Epithelial cell of proximal tubule (primary cell): ENCODE measurements around the gene SAV1. TPM values are rescaled to one million over a fixed set of nuclear protein-coding genes. Genes with fewer than 3 reads are reported as not detected.
A peak's percentile ranks its signal among the peaks of the same experiment; 100 is the strongest.

Source experiments
- DNase-seq: peaks from one replicate; pipeline ENCODE4 v3.0.0-alpha.2; 2011; ENCODE audit warnings: low read depth
- H3K4me3 ChIP-seq: 2 replicates; pipeline ENCODE4 v1.5.1; 2011; ENCODE audit warnings: low read depth, mild to moderate bottlenecking, low read length
- total RNA-seq: library from RNA; depleted of rRNA; stranded (reverse); fragments of >200 nt; gene quantifications from 2 replicates; pipeline ENCODE4 v1.2.3, GENCODE V29; 2015
- TF ChIP-seq, protein P1 (sequence below): conservative IDR thresholded peaks from 2 replicates; pipeline ENCODE4 v1.5.1; 2012; ENCODE audit warnings: low read depth, mild to moderate bottlenecking, low read length

Gene SAV1
- total RNA-seq, 1 donor from 2014 or later = 32.6 TPM

DNA sequence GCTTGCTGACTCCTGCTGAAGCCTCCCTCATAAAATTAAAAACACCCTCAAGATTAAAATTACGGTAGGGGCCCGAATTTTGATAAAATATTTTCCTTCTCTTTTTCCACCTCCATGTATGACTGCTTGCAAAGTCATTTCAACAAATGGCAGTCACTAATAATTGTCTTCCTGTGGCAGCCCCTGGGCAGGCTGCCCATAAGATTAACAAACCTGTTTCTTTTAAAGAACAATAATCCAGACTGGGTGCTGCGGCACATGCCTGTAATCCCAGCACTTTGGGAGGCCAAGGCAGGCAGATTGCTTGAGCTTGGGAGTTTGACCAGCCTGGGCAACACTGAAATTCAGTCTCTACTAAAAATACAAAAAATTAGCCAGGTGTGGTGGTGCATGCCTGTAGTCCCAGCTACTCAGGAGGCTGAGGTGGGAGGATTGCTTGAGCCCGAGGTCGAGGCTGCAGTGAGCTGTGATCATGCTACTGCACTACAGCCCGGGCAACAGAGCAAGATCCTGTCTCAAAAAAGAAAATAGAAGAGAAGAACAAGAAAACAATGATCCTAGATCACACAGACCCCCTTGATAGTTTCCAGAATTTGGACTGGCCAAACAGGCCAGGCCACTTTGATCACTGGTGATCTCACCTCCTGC, 8.7 kb downstream of the SAV1 start:
- TF ChIP-seq, protein P1, sequence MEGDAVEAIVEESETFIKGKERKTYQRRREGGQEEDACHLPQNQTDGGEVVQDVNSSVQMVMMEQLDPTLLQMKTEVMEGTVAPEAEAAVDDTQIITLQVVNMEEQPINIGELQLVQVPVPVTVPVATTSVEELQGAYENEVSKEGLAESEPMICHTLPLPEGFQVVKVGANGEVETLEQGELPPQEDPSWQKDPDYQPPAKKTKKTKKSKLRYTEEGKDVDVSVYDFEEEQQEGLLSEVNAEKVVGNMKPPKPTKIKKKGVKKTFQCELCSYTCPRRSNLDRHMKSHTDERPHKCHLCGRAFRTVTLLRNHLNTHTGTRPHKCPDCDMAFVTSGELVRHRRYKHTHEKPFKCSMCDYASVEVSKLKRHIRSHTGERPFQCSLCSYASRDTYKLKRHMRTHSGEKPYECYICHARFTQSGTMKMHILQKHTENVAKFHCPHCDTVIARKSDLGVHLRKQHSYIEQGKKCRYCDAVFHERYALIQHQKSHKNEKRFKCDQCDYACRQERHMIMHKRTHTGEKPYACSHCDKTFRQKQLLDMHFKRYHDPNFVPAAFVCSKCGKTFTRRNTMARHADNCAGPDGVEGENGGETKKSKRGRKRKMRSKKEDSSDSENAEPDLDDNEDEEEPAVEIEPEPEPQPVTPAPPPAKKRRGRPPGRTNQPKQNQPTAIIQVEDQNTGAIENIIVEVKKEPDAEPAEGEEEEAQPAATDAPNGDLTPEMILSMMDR = no peak
- no peak overlapping the region for H3K4me3 ChIP-seq
- no peak for DNase-seq

DNA sequence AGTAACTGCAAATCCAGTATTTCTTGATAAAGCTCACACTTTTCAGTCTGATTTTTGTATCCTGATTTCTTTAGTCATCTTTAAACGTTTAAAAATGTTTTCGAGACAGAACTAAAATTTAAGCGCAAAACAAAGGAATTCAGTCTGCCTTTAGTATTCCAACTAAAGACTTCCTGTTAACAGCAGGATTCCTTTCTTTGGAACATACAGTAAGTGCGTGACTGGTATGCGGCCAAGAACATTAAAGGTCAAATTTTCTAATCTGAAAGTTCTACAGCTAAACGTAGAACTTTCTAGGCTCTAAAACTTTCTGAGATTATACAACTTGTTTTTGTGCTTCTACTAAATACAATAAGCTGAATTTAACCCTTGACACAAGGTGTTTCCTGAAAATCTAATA, 9.9 kb downstream of the SAV1 start:
- TF ChIP-seq, protein P1 = no peak
- DNase-seq = peak; percentile 56
- H3K4me3 ChIP-seq = peak overlapping the region; percentile 14

DNA sequence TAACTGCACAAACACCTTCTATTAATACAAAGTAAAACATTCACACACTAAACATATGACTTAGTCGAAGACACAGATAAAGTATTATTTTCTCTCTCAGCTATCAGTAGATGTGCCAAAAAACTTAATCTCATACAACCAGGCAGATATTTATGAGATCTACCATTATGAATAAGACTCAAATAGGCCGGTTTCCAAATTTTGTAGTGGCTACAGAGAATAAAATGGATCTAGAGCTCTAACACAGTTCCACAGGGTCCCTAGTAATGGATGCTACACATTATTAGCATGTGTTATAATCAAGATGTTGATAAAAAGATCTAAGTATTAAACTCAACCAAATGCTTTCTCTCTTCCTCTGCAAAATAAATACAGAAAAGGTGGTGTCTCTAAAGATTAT, 10.4 kb downstream of the SAV1 start:
- DNase-seq = no peak
- TF ChIP-seq, protein P1 = no peak
- peak overlapping the region; percentile 14 for H3K4me3 ChIP-seq

DNA sequence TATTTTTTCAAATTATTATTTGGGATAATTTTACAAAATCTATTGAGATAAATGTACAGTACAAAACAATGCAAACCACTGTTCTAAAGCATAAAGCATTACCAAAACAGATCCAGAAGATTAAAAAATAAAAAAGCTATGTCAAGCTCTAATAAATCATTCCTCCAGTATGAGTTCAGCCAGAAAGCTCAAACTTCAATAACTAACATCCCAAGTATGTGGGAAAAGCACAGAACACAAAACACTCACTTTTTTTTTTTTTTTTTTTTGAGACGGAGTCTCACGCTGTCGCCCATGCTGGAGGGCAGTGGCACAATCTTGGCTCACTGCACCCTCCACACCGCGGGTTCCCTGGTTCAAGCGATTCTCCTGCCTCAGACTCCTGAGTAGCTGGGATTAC, 11.3 kb downstream of the SAV1 start:
- TF ChIP-seq, protein P1 = no peak
- no peak for DNase-seq
- no peak overlapping the region for H3K4me3 ChIP-seq

DNA sequence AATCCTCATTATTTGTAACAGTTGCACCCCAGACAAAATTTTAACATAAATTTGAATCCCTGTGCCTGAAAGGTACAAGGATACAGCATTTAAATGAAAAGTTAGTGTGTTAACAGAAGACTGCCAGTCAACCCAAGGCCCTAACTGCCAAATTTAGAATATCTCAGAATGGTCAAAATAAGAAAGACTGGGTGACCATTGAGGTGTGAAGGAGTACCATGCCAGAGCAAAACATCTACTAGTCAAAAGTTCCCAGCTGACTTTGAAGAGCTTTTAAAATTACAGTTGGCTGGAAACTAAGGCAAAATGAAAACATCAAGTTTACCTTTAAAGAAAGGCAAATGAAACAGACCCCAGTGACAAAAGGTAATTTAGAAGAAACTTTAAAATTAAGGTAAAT, 18.4 kb downstream of the SAV1 start:
- no peak for DNase-seq
- H3K4me3 ChIP-seq = no peak overlapping the region
- TF ChIP-seq, protein P1 = no peak

DNA sequence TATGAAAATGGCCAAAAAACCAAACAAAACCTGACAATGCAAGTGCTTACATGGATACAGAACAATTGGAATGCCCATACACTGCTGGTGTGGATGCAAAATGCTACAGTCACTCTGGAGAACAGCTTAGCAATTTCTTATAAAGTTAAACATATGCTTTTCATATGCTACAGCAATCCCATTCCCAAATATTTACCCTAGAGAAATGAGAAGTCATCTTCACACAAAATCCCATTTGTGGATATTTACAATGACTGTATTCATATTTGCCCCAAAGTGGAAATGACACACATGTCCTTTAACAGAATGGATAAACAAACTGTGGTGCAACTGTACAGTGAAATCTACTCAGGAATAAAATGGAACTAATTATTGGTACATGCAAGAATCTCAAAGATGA, 20.4 kb downstream of the SAV1 start:
- TF ChIP-seq, protein P1 = no peak
- DNase-seq = no peak
- no peak overlapping the region for H3K4me3 ChIP-seq

DNA sequence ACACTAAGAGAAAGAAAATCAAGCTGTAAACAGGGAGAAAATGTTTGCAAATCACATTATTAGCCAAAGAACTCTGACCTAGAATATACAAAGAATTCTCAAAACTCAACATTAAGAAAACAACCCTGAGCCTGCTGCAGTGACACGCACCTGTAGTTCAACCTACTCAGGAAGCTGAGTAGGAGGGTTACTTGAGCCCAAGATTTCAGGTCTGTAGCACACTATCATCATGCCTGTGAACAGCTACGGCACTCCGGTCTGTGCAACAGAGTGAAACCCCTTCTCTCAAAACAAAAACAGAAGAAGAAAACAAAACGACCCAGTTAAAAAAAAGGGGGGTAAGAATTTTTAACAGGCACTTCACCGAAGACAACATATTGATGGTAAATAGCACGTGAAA, 20.8 kb downstream of the SAV1 start:
- no peak overlapping the region for H3K4me3 ChIP-seq
- DNase-seq = no peak
- TF ChIP-seq, protein P1 = no peak
